Esophagus squamous epithelium (tissue), 4 donors: ENCODE data around the gene CHKB.

Source experiments
- CTCF ChIP-seq, 6 experiments: fragments of 450-650 bp in 4 of 6; fragments of 200-600 bp in 2 of 6; sonication (generic) in 2 of 6; IDR thresholded peaks; one replicate each; pipeline ENCODE4 v1.5.1; 2016 to 2019; ENCODE audit warnings: antibody characterized with exemption in 6 of 6, mild to moderate bottlenecking in 4 of 6, moderate library complexity in 4 of 6
- POLR2A ChIP-seq, 4 donors: fragments of 450-650 bp; IDR thresholded peaks; one replicate each; pipeline ENCODE4 v1.6.1; 2017; ENCODE audit warnings: antibody characterized with exemption in 4 of 4, mild to moderate bottlenecking in 4 of 4, moderate library complexity in 3 of 4

- TF ChIP-seq CTCF (IDR thresholded peaks at IDR 0.05) (no peak), POLR2A (IDR thresholded peaks at IDR 0.05) (no peak)
These were observed 14.4 kb upstream of the CHKB start for GRCh38 chr22:50597097-50597496.
